A549 (cell line): ENCODE measurements around the gene MYO6. TPM values are rescaled to one million over a fixed set of nuclear protein-coding genes. Genes with fewer than 3 reads are reported as not detected.

Experiments used
- ATAC-seq, 2 experiments: fragments of 200-7000 bp in 1 of 2; fragments of >200 bp in 1 of 2; cut with Nextera tagmentation in 1 of 2; cut with Tn5 transposase in 1 of 2; 3 replicates each; pipeline versions ENCODE4 v1.8.0 to v1.9.1; 2018 to 2020; ENCODE audit warnings: mild to moderate bottlenecking in 1 of 2, moderate library complexity in 1 of 2
- CTCF ChIA-PET: fragments of 300-600 bp; sonication (Branson Sonifier 250); formaldehyde crosslinking; extraction: SDS; loops from one replicate; lab custom pipeline; 2021; ENCODE audit warnings: antibody characterized with exemption, inconsistent platforms; lab: Yijun Ruan, JAX
- POLR2A ChIA-PET: fragments of 350-600 bp; formaldehyde crosslinking; extraction: SDS; loops from one replicate; lab custom pipeline; 2021; ENCODE audit warnings: antibody characterized with exemption, inconsistent platforms; lab: Yijun Ruan, JAX
- DNase-seq, 2 experiments: peaks; one replicate each; pipeline versions ENCODE4 v3.0.0 to v3.0.0-alpha.2; 2011 to 2016; ENCODE audit warnings: low read depth in 1 of 2, low spot score in 1 of 2
- FAIRE-seq: peaks from 2 replicates; lab custom pipeline; 2011; peaks lifted over from hg19 to GRCh38; lab: Jason Lieb, UNC
- H3K27ac ChIP-seq, 2 experiments: fragments of >200 bp; sonication (Bioruptor Twin); formaldehyde crosslinking; 3 replicates each; pipeline ENCODE4 v1.5.1; 2016 to 2017
- H3K4me1 ChIP-seq: fragments of >200 bp; sonication (Bioruptor Twin); formaldehyde crosslinking; 3 replicates; pipeline ENCODE4 v1.6.1; 2016
- H3K4me2 ChIP-seq: fragments of >200 bp; sonication (Bioruptor Twin); formaldehyde crosslinking; 3 replicates; pipeline ENCODE4 v1.6.1; 2016
- H3K4me3 ChIP-seq: fragments of >200 bp; sonication (Bioruptor Twin); formaldehyde crosslinking; 3 replicates; pipeline ENCODE4 v1.5.1; 2016
- H3K9me3 ChIP-seq: fragments of >200 bp; sonication (Bioruptor Twin); formaldehyde crosslinking; 3 replicates; pipeline ENCODE4 v1.6.1; 2016
- ATOH8 ChIP-seq: fragments of 250-450 bp; sonication (Bioruptor Pico); IDR thresholded peaks from 2 replicates; pipeline ENCODE4 v1.5.0; 2020; ENCODE audit warnings: low read depth, mild to moderate bottlenecking, moderate library complexity
- BHLHE40 ChIP-seq: IDR thresholded peaks from 2 replicates; pipeline ENCODE4 v1.6.1; 2012; ENCODE audit warnings: low read depth, low read length, inconsistent platforms
- CBX2 ChIP-seq: fragments of 200-600 bp; sonication (generic); IDR thresholded peaks from 2 replicates; pipeline ENCODE4 v1.6.1; 2016; ENCODE audit warnings: low read depth, mild to moderate bottlenecking, borderline replicate concordance
- ELK1 ChIP-seq: fragments of 150-350 bp; IDR thresholded peaks from 2 replicates; pipeline ENCODE4 v1.6.1; 2014; ENCODE audit warnings: low read depth, mild to moderate bottlenecking, low read length
- FOSB ChIP-seq: fragments of 250-450 bp; sonication (Bioruptor Pico); IDR thresholded peaks from 2 replicates; pipeline ENCODE4 v1.5.0; 2020; ENCODE audit warnings: mild to moderate bottlenecking, moderate library complexity
- FOSL2 ChIP-seq, 2 experiments: fragments of 450-650 bp in 1 of 2; fragments of >200 bp in 1 of 2; sonication (Bioruptor Twin) in 1 of 2; formaldehyde crosslinking; IDR thresholded peaks; 2 replicates each; pipeline versions ENCODE4 v1.5.0 to v1.6.1; 2016 to 2020; ENCODE audit warnings: mild to moderate bottlenecking in 1 of 2, moderate library complexity in 1 of 2
- FOXS1 ChIP-seq: fragments of 250-450 bp; sonication (Bioruptor Pico); IDR thresholded peaks from 2 replicates; pipeline ENCODE4 v1.5.0; 2020; ENCODE audit warnings: mild to moderate bottlenecking, moderate library complexity
- HEYL ChIP-seq: fragments of 250-450 bp; sonication (Bioruptor Pico); IDR thresholded peaks from 2 replicates; pipeline ENCODE4 v1.8.0; 2021; ENCODE audit warnings: mild to moderate bottlenecking, moderate library complexity
- HOXB13 ChIP-seq: fragments of 250-450 bp; sonication (Bioruptor Pico); IDR thresholded peaks from 2 replicates; pipeline ENCODE4 v1.5.0; 2020; ENCODE audit warnings: low read depth, mild to moderate bottlenecking, moderate library complexity
- JUNB ChIP-seq: fragments of >200 bp; sonication (Bioruptor Twin); formaldehyde crosslinking; IDR thresholded peaks from 2 replicates; pipeline ENCODE4 v1.6.1; 2016
- KDM5A ChIP-seq: fragments of 200-600 bp; sonication (generic); IDR thresholded peaks from 2 replicates; pipeline ENCODE4 v1.6.1; 2016; ENCODE audit warnings: antibody characterized with exemption, mild to moderate bottlenecking
- MAX ChIP-seq: IDR thresholded peaks from 2 replicates; pipeline ENCODE4 v1.6.1; 2012
- MAZ ChIP-seq: fragments of 150-350 bp; IDR thresholded peaks from 2 replicates; pipeline ENCODE4 v1.6.1; 2014; ENCODE audit warnings: antibody characterized with exemption, low read depth, low read length, borderline replicate concordance
- MYC ChIP-seq: IDR thresholded peaks from 2 replicates; pipeline ENCODE4 v1.6.1; 2012; ENCODE audit warnings: mild to moderate bottlenecking, inconsistent platforms, low read length, improper control_type of control experiment, borderline replicate concordance
- NFE2L2 ChIP-seq: fragments of 150-350 bp; conservative IDR thresholded peaks from 2 replicates; pipeline ENCODE4 v1.6.1; 2014; ENCODE audit warnings: low read length
- NR3C1 ChIP-seq: fragments of >200 bp; sonication (Bioruptor Twin); formaldehyde crosslinking; IDR thresholded peaks from 3 replicates; pipeline ENCODE4 v1.6.1; 2017
- PBX3 ChIP-seq: IDR thresholded peaks from 2 replicates; pipeline ENCODE4 v1.6.1; 2012
- RAD21 ChIP-seq, 2 experiments: fragments of >200 bp in 1 of 2; sonication (Bioruptor Twin) in 1 of 2; formaldehyde crosslinking in 1 of 2; IDR thresholded peaks in 1 of 2; conservative IDR thresholded peaks in 1 of 2; 2 replicates in 1 of 2; 3 replicates in 1 of 2; pipeline ENCODE4 v1.6.1; 2012 to 2018; ENCODE audit warnings: inconsistent platforms in 1 of 2
- REST ChIP-seq: fragments of 200-600 bp; sonication (generic); IDR thresholded peaks from 2 replicates; pipeline ENCODE4 v1.6.1; 2016; ENCODE audit warnings: antibody characterized with exemption, mild to moderate bottlenecking, moderate library complexity
- SREBF2 ChIP-seq: fragments of 450-650 bp; IDR thresholded peaks from 2 replicates; pipeline ENCODE4 v1.6.1; 2014; ENCODE audit warnings: mild to moderate bottlenecking, moderate library complexity
- TFCP2L1 ChIP-seq: fragments of 250-450 bp; sonication (Bioruptor Pico); IDR thresholded peaks from 2 replicates; pipeline ENCODE4 v1.5.0; 2021; ENCODE audit warnings: mild to moderate bottlenecking
- TP53 ChIP-seq: fragments of 250-450 bp; sonication (Bioruptor Pico); IDR thresholded peaks from 2 replicates; pipeline ENCODE4 v1.5.0; 2021; ENCODE audit warnings: mild to moderate bottlenecking, moderate library complexity
- USF2 ChIP-seq: fragments of 450-650 bp; IDR thresholded peaks from 2 replicates; pipeline ENCODE4 v1.6.1; 2014; ENCODE audit warnings: antibody characterized with exemption
- ZC3H11A ChIP-seq: fragments of 450-650 bp; IDR thresholded peaks from 2 replicates; pipeline ENCODE4 v1.6.1; 2014; ENCODE audit warnings: antibody characterized with exemption, mild to moderate bottlenecking
- ZFP36 ChIP-seq: fragments of 450-650 bp; IDR thresholded peaks from 2 replicates; pipeline ENCODE4 v1.6.1; 2014; ENCODE audit warnings: borderline replicate concordance; ENCODE audit not compliant: partially characterized antibody
- WGBS: methylation state at CpG from one replicate; pipeline ENCODE4 v1.1.6; 2017; ENCODE audit errors: missing lambda C conversion rate; 5-methylcytosine and 5-hydroxymethylcytosine counted together
- polyA plus RNA-seq, 4 experiments: library from polyadenylated mRNA; depleted of rRNA in 3 of 4; stranded (reverse); fragments of >200 nt; fragmentation: RNase III in 1 of 4; extraction: RNeasy Plus Mini Kit Qiagen cat#74134 plus additional on column Dnase treatment in 1 of 4; gene quantifications; 2 replicates in 3 of 4; 3 replicates in 1 of 4; pipeline ENCODE4 v1.2.3, GENCODE V29; 2011 to 2017

MYO6 gene
- polyA plus RNA-seq, 2 of the 4 experiments (the other 2 are of a cell fraction): 10.8 to 17.3 TPM

- H3K4me1 ChIP-seq: no peaks in the 10 kb centered on the region
- FAIRE-seq: no peak
- TF ChIP-seq BHLHE40 (no peak), PBX3 (no peak), ELK1 (no peak), USF2 (no peak), ZFP36 (no peak), HOXB13 (CRISPR knock-in tag) (no peak), RAD21 (conservative IDR thresholded peaks at IDR 0.05 in 1 of 2, IDR thresholded peaks at IDR 0.05 in 1 of 2) (no peak), FOXS1 (CRISPR knock-in tag) (no peak), MAX (no peak), HEYL (CRISPR knock-in tag) (no peak), TP53 (CRISPR knock-in tag) (no peak), MAZ (no peak), TFCP2L1 (no peak), NR3C1 (no peak), ATOH8 (CRISPR knock-in tag) (no peak), KDM5A (no peak), MYC (no peak), FOSL2 (IDR thresholded peaks at IDR 0.05) (no peak), FOSL2 (CRISPR knock-in tag; IDR thresholded peaks at IDR 0.05) (no peak), CBX2 (no peak), ZC3H11A (no peak)
- TF ChIP-seq, all 56 proteins: peak for 0
- ChIA-PET CTCF (interaction anchor here (1.0 kb wide), 1 partner anchor 14 kb away, joined by 3 read pairs; no protein-coding TSS in a partner anchor), POLR2A (no interaction called here)
- H3K4me2 ChIP-seq: no peak overlapping the region
- H3K9me3 ChIP-seq: no peaks in the 10 kb centered on the region
- no peak for DNase-seq
- H3K4me3 ChIP-seq: no peak overlapping the region
- H3K27ac ChIP-seq: no peak overlapping the region
- WGBS: 61% methylated on average over 5 of the region's 5 CpGs
- no peak for ATAC-seq
Measured at GRCh38 chr6:75947935-75948334, 198.9 kb downstream of the MYO6 start.

- FAIRE-seq (no peak), ATAC-seq (no peak), DNase-seq (no peak)
- H3K4me2 ChIP-seq: no peak overlapping the region
- CTCF ChIA-PET: interaction anchor here (1.2 kb wide), 1 partner anchor 18 kb away, joined by 3 read pairs; no protein-coding TSS in a partner anchor
- WGBS: 2% methylated on average over 3 of the region's 3 CpGs
- no peak overlapping the region for H3K4me3 ChIP-seq
- H3K27ac ChIP-seq: no peak overlapping the region
- POLR2A ChIA-PET: no interaction called here
- TF ChIP-seq KDM5A (no peak), REST (no peak), ATOH8 (CRISPR knock-in tag) (no peak), NFE2L2 (no peak), JUNB (no peak), TP53 (CRISPR knock-in tag) (no peak), FOSB (CRISPR knock-in tag) (no peak), SREBF2 (no peak)
- no peaks in the 10 kb centered on the region for H3K4me1 ChIP-seq
- H3K9me3 ChIP-seq: no peaks in the 10 kb centered on the region
Measured at GRCh38 chr6:75952128-75952527, 203.1 kb downstream of the MYO6 start.
